B cell (primary cell): Measurements from ENCODE around the gene ACBD4. TPM values are rescaled to one million over a fixed set of nuclear protein-coding genes. Genes with fewer than 3 reads are reported as not detected.

ENCODE experiments used
- ATAC-seq: fragments of 200-7000 bp; cut with Tn5 transposase; one replicate; pipeline ENCODE4 v1.10.0; 2021; ENCODE audit warnings: low read depth, mild to moderate bottlenecking, moderate number of reproducible peaks, moderate library complexity
- CTCF ChIA-PET: fragments of 350-600 bp; sonication (Branson Sonifier 250); formaldehyde crosslinking; loops from one replicate; lab custom pipeline; 2021; ENCODE audit warnings: antibody characterized with exemption, inconsistent platforms; lab: Charles Lee
- POLR2A ChIA-PET: fragments of 350-600 bp; sonication (Branson Sonifier 250); formaldehyde crosslinking; loops from one replicate; lab custom pipeline; 2021; ENCODE audit warnings: antibody characterized with exemption; lab: Charles Lee
- DNase-seq: peaks from one replicate; pipeline ENCODE4 v3.0.0; 2013
- H2AFZ ChIP-seq: 2 replicates; pipeline ENCODE4 v1.6.1; 2012; ENCODE audit warnings: mild to moderate bottlenecking, low read depth, low read length; ENCODE audit not compliant: insufficient read depth, poor library complexity, severe bottlenecking
- H3K27ac ChIP-seq, 2 donors: 1 replicate in 1 of 2; 2 replicates in 1 of 2; pipeline ENCODE4 v1.5.1; 2012 to 2013; ENCODE audit warnings: low read length in 2 of 2, mild to moderate bottlenecking in 2 of 2, moderate library complexity in 1 of 2
- H3K27me3 ChIP-seq, 4 experiments: fragments of 200-600 bp in 1 of 4; sonication (generic) in 1 of 4; replicated peaks in 1 of 4; 1 replicate in 2 of 4; 2 replicates in 2 of 4; pipeline versions ENCODE4 v1.6.1 to v1.7.0; 2013 to 2016; ENCODE audit warnings: low read length in 3 of 4, mild to moderate bottlenecking in 2 of 4, mixed read lengths in 1 of 4, moderate library complexity in 1 of 4; ENCODE audit not compliant: insufficient read depth in 4 of 4, control insufficient read depth in 3 of 4; ENCODE audit errors: control extremely low read depth in 1 of 4
- H3K36me3 ChIP-seq, 2 experiments: replicated peaks in 1 of 2; 1 replicate in 1 of 2; 2 replicates in 1 of 2; pipeline versions ENCODE4 v1.6.1 to v1.7.1; 2013; ENCODE audit warnings: low read length in 1 of 2; ENCODE audit not compliant: insufficient read depth in 2 of 2, control insufficient read depth in 1 of 2; ENCODE audit errors: control extremely low read depth in 1 of 2, extremely low read depth in 1 of 2
- H3K4me1 ChIP-seq, 2 donors: fragments of 200-600 bp in 1 of 2; sonication (generic) in 1 of 2; 1 replicate in 1 of 2; 2 replicates in 1 of 2; pipeline versions ENCODE4 v1.5.1 to v1.6.1; 2013 to 2017; ENCODE audit warnings: low read length in 2 of 2; ENCODE audit not compliant: control insufficient read depth in 2 of 2, insufficient read depth in 2 of 2
- H3K4me2 ChIP-seq: replicated peaks from 2 replicates; pipeline ENCODE3; 2012; ENCODE audit warnings: mild to moderate bottlenecking, low read depth, low read length; ENCODE audit not compliant: poor library complexity, severe bottlenecking
- H3K4me3 ChIP-seq, 5 experiments: fragments of 200-600 bp in 1 of 5; sonication (generic) in 1 of 5; 1 replicate in 3 of 5; 2 replicates in 2 of 5; pipeline versions ENCODE4 v1.5.1 to v1.7.0; 2011 to 2016; ENCODE audit warnings: low read length in 4 of 5, mild to moderate bottlenecking in 4 of 5, low read depth in 2 of 5, control low read depth in 1 of 5, moderate library complexity in 1 of 5; ENCODE audit not compliant: insufficient read depth in 1 of 5; ENCODE audit errors: control extremely low read depth in 1 of 5, extremely low read depth in 1 of 5
- H3K79me2 ChIP-seq: fragments of 200-600 bp; sonication (generic); one replicate; pipeline ENCODE4 v1.6.0; 2016; ENCODE audit warnings: low read length; ENCODE audit not compliant: control insufficient read depth, insufficient read depth
- H3K9ac ChIP-seq: fragments of 200-600 bp; sonication (generic); 2 replicates; pipeline ENCODE4 v1.6.1; 2017; ENCODE audit warnings: mild to moderate bottlenecking, low read length, moderate library complexity
- H3K9me3 ChIP-seq, 3 donors: one replicate each; pipeline versions ENCODE4 v1.6.1 to v1.7.1; 2013; ENCODE audit warnings: low read length in 2 of 3; ENCODE audit not compliant: control insufficient read depth in 2 of 3, insufficient read depth in 1 of 3; ENCODE audit errors: control extremely low read depth in 1 of 3
- H4K20me1 ChIP-seq: 2 replicates; pipeline ENCODE4 v1.6.0; 2012; ENCODE audit warnings: mild to moderate bottlenecking, low read length; ENCODE audit not compliant: insufficient read depth, control insufficient read depth, poor library complexity, severe bottlenecking
- H3K27ac Mint-ChIP-seq: one replicate; pipeline ENCODE4 v1.8.0; 2021; ENCODE audit warnings: mixed read lengths
- H3K27me3 Mint-ChIP-seq: one replicate; pipeline ENCODE4 v1.8.0; 2021; ENCODE audit warnings: mixed read lengths
- H3K4me1 Mint-ChIP-seq: one replicate; pipeline ENCODE4 v1.8.0; 2021; ENCODE audit warnings: mixed read lengths
- H3K4me3 Mint-ChIP-seq: one replicate; pipeline ENCODE4 v1.8.0; 2021; ENCODE audit warnings: mixed read lengths
- H3K9me3 Mint-ChIP-seq: one replicate; pipeline ENCODE4 v1.8.0; 2022; ENCODE audit warnings: mixed read lengths; ENCODE audit not compliant: insufficient read depth
- CTCF ChIP-seq: fragments of 200-600 bp; IDR thresholded peaks from one replicate; pipeline ENCODE4 v1.8.0; 2022; ENCODE audit warnings: antibody characterized with exemption, mild to moderate bottlenecking
- EZH2 ChIP-seq: IDR thresholded peaks from 2 replicates; pipeline ENCODE4 v1.6.1; 2012; ENCODE audit warnings: borderline replicate concordance, low read depth, mild to moderate bottlenecking, moderate library complexity, low read length; ENCODE audit not compliant: insufficient read depth, poor library complexity, severe bottlenecking
- WGBS: methylation state at CpG from one replicate; pipeline ENCODE4 v1.1.5; 2013; ENCODE audit warnings: missing lambda C conversion rate; ENCODE audit not compliant: insufficient coverage; 5-methylcytosine and 5-hydroxymethylcytosine counted together
- intact Hi-C: fragments of 100-400 bp; cut with micrococcal nuclease; formaldehyde crosslinking; loops from one replicate; pipeline ENCODE4 v1.10.0; 2022
- polyA plus RNA-seq: library from polyadenylated mRNA; depleted of rRNA; stranded (reverse); fragments of >200 nt; gene quantifications from 2 replicates; pipeline ENCODE4 v1.2.3, GENCODE V29; 2012
- total RNA-seq, 2 donors: library from RNA; stranded (reverse); fragments of 120-200 nt in 1 of 2; gene quantifications; 1 replicate in 1 of 2; 2 replicates in 1 of 2; pipeline versions ENCODE4 v1.2.3 to v1.2.4, GENCODE V29; 2013 to 2022

The ACBD4 gene
- total and polyA plus RNA-seq, 2 donors (not counting 1 experiment from before 2014, with no cell fraction given), result 36.8 to 39.4 TPM

DNA sequence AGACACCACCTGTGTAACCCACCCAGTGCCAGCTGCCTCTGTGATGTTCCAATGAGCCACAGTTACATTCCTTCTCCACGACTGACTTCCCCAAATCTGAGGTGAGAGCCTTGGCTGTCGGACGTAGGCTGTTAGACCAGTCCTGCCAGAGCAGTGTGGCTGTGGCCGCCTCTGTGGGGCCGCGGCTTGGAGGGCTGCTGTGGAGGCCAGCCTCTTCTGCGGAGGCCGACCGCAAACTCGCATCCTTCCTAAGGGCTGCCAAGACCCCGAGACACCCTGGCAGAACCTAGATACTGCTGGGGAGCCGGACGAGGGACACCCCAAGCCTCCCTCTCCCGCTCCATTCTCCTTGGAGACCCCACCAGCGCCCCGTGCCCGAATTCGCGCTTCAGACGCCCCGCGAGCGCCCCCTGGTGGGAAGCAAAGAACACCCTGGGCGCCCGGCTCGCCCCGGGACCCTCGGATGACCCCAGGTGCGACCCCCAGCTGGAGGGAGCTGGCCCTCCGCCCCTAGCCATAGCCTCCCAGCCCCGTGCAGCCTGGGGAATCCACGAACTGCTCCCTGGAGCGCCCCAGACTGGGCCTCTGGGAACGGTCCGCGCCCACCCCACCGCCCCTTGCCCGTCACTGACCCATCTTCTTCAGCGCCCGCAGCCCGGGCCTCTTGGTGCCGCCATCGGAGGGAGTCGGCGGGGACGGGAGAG, 3.7 kb upstream of the ACBD4 start:
- Mint-ChIP-seq H3K27me3 (peaks cover 4% of the 10 kb centered on the region), H3K4me1 (peaks cover 20% of the 10 kb centered on the region), H3K4me3 (peak overlapping the region; percentile 97), H3K9me3 (no peaks in the 10 kb centered on the region), H3K27ac (peak overlapping the region; percentile 37)
- no peaks in the 10 kb centered on the region for H4K20me1 ChIP-seq
- H3K36me3 ChIP-seq, result no peaks in the 10 kb centered on the region
- 11% methylated on average over 46 of the region's 46 CpGs for WGBS
- H3K79me2 ChIP-seq, result peaks cover 18% of the 10 kb centered on the region
- intact Hi-C loops, result loop anchor here (1.0 to 2.0 kb wide), 3 partner anchors 35 to 211 kb away; partner anchors contain the start of gene MAP3K14
- peak overlapping the region; percentile 86 for H2AFZ ChIP-seq
- CTCF ChIA-PET, result interaction anchor here (1.4 to 10.2 kb wide), 3 partner anchors 19 to 67 kb away, joined by 4 to 242 read pairs (median 233); partner anchors contain the start of gene HEXIM1
- TF ChIP-seq CTCF (peak; percentile 97), EZH2 (no peak)
- H3K4me1 ChIP-seq, result peaks cover 16 to 19% of the 10 kb centered on the region in 2 donors
- peak overlapping the region in 4 of 5 experiments; percentile 52 to 83 (median 70) for H3K4me3 ChIP-seq
- peak overlapping the region; percentile 95 for H3K9ac ChIP-seq
- no peak overlapping the region for H3K27ac ChIP-seq
- peak overlapping the region; percentile 95 for H3K4me2 ChIP-seq
- ATAC-seq, result no peak
- no peaks in the 10 kb centered on the region for H3K9me3 ChIP-seq
- H3K27me3 ChIP-seq, result peaks cover 0 to 10% (median 2%) of the 10 kb centered on the region in 4 experiments
- POLR2A ChIA-PET, result no interaction called here
- no peak for DNase-seq

DNA sequence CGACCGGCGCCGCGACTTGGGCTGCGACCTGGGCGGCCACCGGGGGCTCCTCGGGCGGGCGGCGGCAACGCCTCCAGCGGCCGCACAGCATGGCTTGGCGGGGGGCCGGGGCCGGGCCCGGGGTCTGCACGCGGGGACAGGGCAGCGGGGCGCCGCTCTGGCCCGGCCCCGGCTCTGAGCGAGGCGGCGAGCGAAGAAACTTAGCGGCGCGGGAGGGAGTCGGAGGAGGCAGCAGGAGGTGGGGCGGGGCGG, 3.2 kb upstream of the ACBD4 start, which contains the start of gene PLCD3:
PLCD3 (minus strand) TSS at position 196 of the 252 bp plus-strand sequence; CDS start at position 91, 105 bp downstream.
- Histone ChIP-seq H3K9me3 (no peaks in the 10 kb centered on the region), H3K9ac (peak within 1 kb of the TSS; percentile 95), H2AFZ (peak within 1 kb of the TSS; percentile 86), H3K4me3 (peak within 1 kb of the TSS; percentile 65 to 88 (median 76)), H3K27ac (peak within 1 kb of the TSS; percentile 93 to 94), H3K4me2 (peak within 1 kb of the TSS; percentile 95), H4K20me1 (no peaks in the 10 kb centered on the region), H3K79me2 (peaks cover 18% of the 10 kb centered on the region), H3K27me3 (peaks cover 0 to 10% (median 2%) of the 10 kb centered on the region in 4 experiments), H3K4me1 (peaks cover 17 to 24% of the 10 kb centered on the region in 2 donors), H3K36me3 (no peaks in the 10 kb centered on the region)
- ChIA-PET CTCF (interaction anchor here (1.4 to 10.2 kb wide), 3 partner anchors 18 to 66 kb away, joined by 4 to 242 read pairs (median 233); partner anchors contain the start of gene HEXIM1), POLR2A (no interaction called here)
- peaks cover 4% of the 10 kb centered on the region for H3K27me3 Mint-ChIP-seq
- peak within 1 kb of the TSS; percentile 97 for H3K4me3 Mint-ChIP-seq
- WGBS, result 2% methylated on average over 32 of the region's 36 CpGs
- DNase-seq, result no peak
- no peaks in the 10 kb centered on the region for H3K9me3 Mint-ChIP-seq
- TF ChIP-seq CTCF, result no peak
- no peak for TF ChIP-seq EZH2
- intact Hi-C loops, result loop anchor here (1.0 to 2.0 kb wide), 3 partner anchors 35 to 212 kb away; partner anchors contain the start of gene MAP3K14
- no peak for ATAC-seq
- H3K4me1 Mint-ChIP-seq, result peaks cover 20% of the 10 kb centered on the region
- peak within 1 kb of the TSS; percentile 89 for H3K27ac Mint-ChIP-seq
